ENCODE data around the gene KANTR.

The KANTR gene

GRCh38 chrX:53055244-53055849 lies 38.6 kb upstream of the KANTR start:
- no peak for TF ChIP-seq YY1 (IDR thresholded peaks at IDR 0.05; ENCODE audit: insufficient read depth, insufficient read length)
- no peak for TF ChIP-seq SUZ12 (IDR thresholded peaks at IDR 0.05; ENCODE audit: extremely low read depth, insufficient read depth, insufficient read length)
- TF ChIP-seq ZNF274 (IDR thresholded peaks at IDR 0.05; ENCODE audit: low read depth, low read length): no peak
- peaks cover 6% of the 10 kb centered on the region for H3K36me3 ChIP-seq (ENCODE audit: insufficient read depth, insufficient read length, low read length)
- H3K9ac ChIP-seq (ENCODE audit: insufficient read length, low read depth): no peak overlapping the region
- H3K9me3 ChIP-seq (ENCODE audit: insufficient read depth, low read length): no peaks in the 10 kb centered on the region
- H3K4me3 ChIP-seq (ENCODE audit: insufficient read length, low read depth): no peak overlapping the region
- DNase-seq (ENCODE audit: low read depth, low spot score): no peak
- no peaks in the 10 kb centered on the region for H3K4me1 ChIP-seq (ENCODE audit: insufficient read depth, insufficient read length)
- no peaks in the 10 kb centered on the region for H3K27me3 ChIP-seq (ENCODE audit: insufficient read depth, insufficient read length)

GRCh38 chrX:53056292-53056691 lies 37.6 kb upstream of the KANTR start:
- Histone ChIP-seq H3K4me3 (ENCODE audit: insufficient read length, low read depth) (no peak overlapping the region), H3K4me1 (ENCODE audit: insufficient read depth, insufficient read length) (no peaks in the 10 kb centered on the region), H3K27me3 (ENCODE audit: insufficient read depth, insufficient read length) (no peaks in the 10 kb centered on the region), H3K9me3 (ENCODE audit: insufficient read depth, low read length) (no peaks in the 10 kb centered on the region), H3K9ac (ENCODE audit: insufficient read length, low read depth) (no peak overlapping the region), H3K36me3 (ENCODE audit: insufficient read depth, insufficient read length, low read length) (peaks cover 6% of the 10 kb centered on the region)
- no peak for TF ChIP-seq ZNF274 (IDR thresholded peaks at IDR 0.05; ENCODE audit: low read depth, low read length)
- no peak for TF ChIP-seq YY1 (IDR thresholded peaks at IDR 0.05; ENCODE audit: insufficient read depth, insufficient read length)
- TF ChIP-seq SUZ12 (IDR thresholded peaks at IDR 0.05; ENCODE audit: extremely low read depth, insufficient read depth, insufficient read length): no peak
- DNase-seq (ENCODE audit: low read depth, low spot score): no peak

DNA sequence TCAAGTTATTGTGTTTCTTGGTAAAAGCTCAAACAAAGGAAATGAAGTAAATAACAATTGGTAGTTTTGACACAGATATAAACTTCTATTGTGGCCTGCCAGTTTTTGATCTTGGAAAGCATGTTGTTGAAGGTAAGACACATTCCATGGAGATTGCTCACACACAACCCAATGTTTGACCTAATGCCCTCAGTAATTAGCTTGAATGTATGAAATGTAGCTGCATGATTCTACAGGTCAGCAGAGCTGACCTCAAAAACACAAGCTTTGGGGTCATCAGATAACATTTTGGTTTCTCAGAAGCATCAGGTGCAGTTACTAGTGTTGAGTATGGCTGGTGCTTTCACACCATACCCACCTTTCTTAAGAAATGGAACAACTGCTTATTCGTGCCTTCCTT lies 28.8 kb upstream of the KANTR start:
- TF ChIP-seq SUZ12 (IDR thresholded peaks at IDR 0.05; ENCODE audit: extremely low read depth, insufficient read depth, insufficient read length) (no peak), YY1 (IDR thresholded peaks at IDR 0.05; ENCODE audit: insufficient read depth, insufficient read length) (no peak), ZNF274 (IDR thresholded peaks at IDR 0.05; ENCODE audit: low read depth, low read length) (no peak)
- H3K4me3 ChIP-seq (ENCODE audit: insufficient read length, low read depth): no peak overlapping the region
- no peaks in the 10 kb centered on the region for H3K9me3 ChIP-seq (ENCODE audit: insufficient read depth, low read length)
- H3K4me1 ChIP-seq (ENCODE audit: insufficient read depth, insufficient read length): no peaks in the 10 kb centered on the region
- no peak for DNase-seq (ENCODE audit: low read depth, low spot score)
- H3K36me3 ChIP-seq (ENCODE audit: insufficient read depth, insufficient read length, low read length): peaks cover 3% of the 10 kb centered on the region
- no peak overlapping the region for H3K9ac ChIP-seq (ENCODE audit: insufficient read length, low read depth)
- no peaks in the 10 kb centered on the region for H3K27me3 ChIP-seq (ENCODE audit: insufficient read depth, insufficient read length)

DNA sequence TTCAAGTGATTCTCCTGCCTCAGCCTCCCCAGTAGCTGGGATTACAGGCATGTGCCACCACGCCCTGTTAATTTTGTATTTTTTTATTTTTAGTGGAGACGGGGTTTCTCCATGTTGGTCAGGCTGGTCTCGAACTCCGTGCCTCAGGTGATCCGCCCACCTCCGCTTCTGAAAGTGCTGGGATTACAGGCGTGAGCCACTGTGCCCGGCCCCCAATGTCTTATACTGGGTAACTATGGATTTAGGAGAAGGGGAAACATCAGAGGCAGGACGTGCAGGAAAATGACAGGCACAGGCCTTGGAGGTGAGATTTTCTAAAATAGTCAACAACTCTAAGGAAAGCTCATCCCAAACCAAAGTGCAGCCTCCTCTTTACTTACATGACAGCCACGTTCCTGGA lies 22.9 kb upstream of the KANTR start:
- DNase-seq (ENCODE audit: low read depth, low spot score): no peak
- Histone ChIP-seq H3K36me3 (ENCODE audit: insufficient read depth, insufficient read length, low read length) (peaks cover 8% of the 10 kb centered on the region), H3K9ac (ENCODE audit: insufficient read length, low read depth) (no peak overlapping the region), H3K4me1 (ENCODE audit: insufficient read depth, insufficient read length) (peaks cover 5% of the 10 kb centered on the region), H3K9me3 (ENCODE audit: insufficient read depth, low read length) (no peaks in the 10 kb centered on the region), H3K4me3 (ENCODE audit: insufficient read length, low read depth) (no peak overlapping the region), H3K27me3 (ENCODE audit: insufficient read depth, insufficient read length) (no peaks in the 10 kb centered on the region)
- TF ChIP-seq ZNF274 (IDR thresholded peaks at IDR 0.05; ENCODE audit: low read depth, low read length) (no peak), YY1 (IDR thresholded peaks at IDR 0.05; ENCODE audit: insufficient read depth, insufficient read length) (no peak), SUZ12 (IDR thresholded peaks at IDR 0.05; ENCODE audit: extremely low read depth, insufficient read depth, insufficient read length) (no peak)

DNA sequence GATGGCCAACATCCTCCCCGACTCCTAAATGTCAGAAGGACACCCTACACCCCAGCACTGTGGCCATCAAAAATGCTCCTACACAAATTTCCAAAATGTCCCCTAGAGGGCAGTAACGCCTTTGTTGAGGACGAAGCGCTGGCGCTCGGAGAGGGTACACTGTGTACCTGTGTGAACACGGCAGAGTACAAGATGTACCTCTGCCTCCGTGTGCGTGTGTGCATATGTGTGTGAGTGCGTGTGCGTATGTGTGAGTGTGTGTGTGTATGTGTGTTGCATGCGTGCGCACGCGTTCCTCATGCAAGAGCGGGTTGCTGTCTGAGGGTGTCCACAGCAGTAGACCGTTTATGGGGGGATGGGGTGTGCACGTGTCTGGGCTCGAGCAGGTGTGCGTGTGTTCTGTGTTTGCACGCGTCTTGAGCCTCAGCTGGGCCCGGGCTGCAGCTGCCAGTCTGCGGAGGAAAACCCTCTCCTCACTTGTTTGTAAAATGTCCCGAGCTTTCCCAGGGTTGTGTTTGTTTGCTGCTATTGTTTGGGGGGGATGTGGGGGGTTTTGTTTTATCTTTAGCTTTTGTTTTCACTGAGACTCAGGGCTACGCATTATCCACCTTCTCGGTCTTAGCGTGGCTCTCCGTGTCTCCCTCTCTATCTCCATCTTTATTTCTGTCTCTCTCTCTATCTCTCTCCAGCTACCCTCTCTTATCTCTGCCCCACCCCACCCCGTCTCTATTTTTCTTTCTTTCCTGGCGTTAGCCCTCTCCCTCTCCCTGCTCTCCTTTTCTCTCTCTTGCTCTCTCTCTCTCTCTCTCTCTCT lies 22.1 kb upstream of the KANTR start:
- Histone ChIP-seq H3K9me3 (ENCODE audit: insufficient read depth, low read length) (no peaks in the 10 kb centered on the region), H3K36me3 (ENCODE audit: insufficient read depth, insufficient read length, low read length) (peaks cover 12% of the 10 kb centered on the region), H3K27me3 (ENCODE audit: insufficient read depth, insufficient read length) (no peaks in the 10 kb centered on the region), H3K4me1 (ENCODE audit: insufficient read depth, insufficient read length) (peaks cover 5% of the 10 kb centered on the region), H3K9ac (ENCODE audit: insufficient read length, low read depth) (no peak overlapping the region), H3K4me3 (ENCODE audit: insufficient read length, low read depth) (no peak overlapping the region)
- DNase-seq (ENCODE audit: low read depth, low spot score): peak; percentile 59
- TF ChIP-seq YY1 (IDR thresholded peaks at IDR 0.05; ENCODE audit: insufficient read depth, insufficient read length) (no peak), SUZ12 (IDR thresholded peaks at IDR 0.05; ENCODE audit: extremely low read depth, insufficient read depth, insufficient read length) (no peak)

GRCh38 chrX:53072418-53073114 lies 21.4 kb upstream of the KANTR start:
- Histone ChIP-seq H3K36me3 (ENCODE audit: insufficient read depth, insufficient read length, low read length) (peaks cover 20% of the 10 kb centered on the region), H3K4me1 (ENCODE audit: insufficient read depth, insufficient read length) (peaks cover 5% of the 10 kb centered on the region), H3K9ac (ENCODE audit: insufficient read length, low read depth) (no peak overlapping the region), H3K27me3 (ENCODE audit: insufficient read depth, insufficient read length) (no peaks in the 10 kb centered on the region), H3K9me3 (ENCODE audit: insufficient read depth, low read length) (no peaks in the 10 kb centered on the region), H3K4me3 (ENCODE audit: insufficient read length, low read depth) (no peak overlapping the region)
- no peak for DNase-seq (ENCODE audit: low read depth, low spot score)
- no peak for TF ChIP-seq SUZ12 (IDR thresholded peaks at IDR 0.05; ENCODE audit: extremely low read depth, insufficient read depth, insufficient read length)

GRCh38 chrX:53073115-53073586 lies 20.8 kb upstream of the KANTR start:
- Histone ChIP-seq H3K4me1 (ENCODE audit: insufficient read depth, insufficient read length) (peaks cover 5% of the 10 kb centered on the region), H3K4me3 (ENCODE audit: insufficient read length, low read depth) (no peak overlapping the region), H3K9ac (ENCODE audit: insufficient read length, low read depth) (no peak overlapping the region), H3K36me3 (ENCODE audit: insufficient read depth, insufficient read length, low read length) (peaks cover 22% of the 10 kb centered on the region), H3K9me3 (ENCODE audit: insufficient read depth, low read length) (no peaks in the 10 kb centered on the region), H3K27me3 (ENCODE audit: insufficient read depth, insufficient read length) (no peaks in the 10 kb centered on the region)
- TF ChIP-seq ZNF274 (IDR thresholded peaks at IDR 0.05; ENCODE audit: low read depth, low read length) (no peak), SUZ12 (IDR thresholded peaks at IDR 0.05; ENCODE audit: extremely low read depth, insufficient read depth, insufficient read length) (no peak), YY1 (IDR thresholded peaks at IDR 0.05; ENCODE audit: insufficient read depth, insufficient read length) (no peak)
- no peak for DNase-seq (ENCODE audit: low read depth, low spot score)

All from NT2/D1 (cell line).